HTERT RPE-1 (cell line): ENCODE data around the gene TRPM2.

Experiments used
- in situ Hi-C: fragments of 300-500 bp; cut with MboI; formaldehyde crosslinking; loops from 4 replicates; pipeline ENCODE4 v1.14.3; 2020; ENCODE audit warnings: low sequenced_read_pairs

TRPM2 gene

GRCh38 chr21:44439211-44439600, 85.8 kb downstream of the TRPM2 start:
- in situ Hi-C loops: no loop called here

GRCh38 chr21:44440241-44441040, 87.0 kb downstream of the TRPM2 start:
- in situ Hi-C loops: no loop called here

- in situ Hi-C loops: no loop called here
Observed at GRCh38 chr21:44441041-44441400, 87.6 kb downstream of the TRPM2 start.

- in situ Hi-C loops: no loop called here
Observed at GRCh38 chr21:44441581-44442265, 88.3 kb downstream of the TRPM2 start.

- in situ Hi-C loops: no loop called here
Observed at GRCh38 chr21:44442266-44443125, 89.1 kb downstream of the TRPM2 start.

GRCh38 chr21:44443291-44443890, 90.0 kb downstream of the TRPM2 start:
- in situ Hi-C loops: no loop called here

- in situ Hi-C loops: no loop called here
Observed at GRCh38 chr21:44443891-44444285, 90.5 kb downstream of the TRPM2 start.

- in situ Hi-C loops: no loop called here
Observed at GRCh38 chr21:44444286-44444931, 91.0 kb downstream of the TRPM2 start.

- in situ Hi-C loops: no loop called here
Observed at GRCh38 chr21:44445145-44445812, 91.9 kb downstream of the TRPM2 start.

GRCh38 chr21:44448651-44449131, 95.3 kb downstream of the TRPM2 start:
- in situ Hi-C loops: no loop called here

GRCh38 chr21:44449473-44450363, 96.3 kb downstream of the TRPM2 start:
- in situ Hi-C loops: no loop called here

- in situ Hi-C loops: no loop called here
Observed at GRCh38 chr21:44450402-44450801, 97.0 kb downstream of the TRPM2 start.

GRCh38 chr21:44450999-44451398, 97.6 kb downstream of the TRPM2 start:
- in situ Hi-C loops: no loop called here

- in situ Hi-C loops: no loop called here
Observed at GRCh38 chr21:44453120-44453519, 99.7 kb downstream of the TRPM2 start.

GRCh38 chr21:44454058-44454457, 100.6 kb downstream of the TRPM2 start:
- in situ Hi-C loops: no loop called here

GRCh38 chr21:44454747-44455523, 101.5 kb downstream of the TRPM2 start, which contains the start of gene LRRC3:
Gene LRRC3, plus strand, starts transcription at chr21:44455510. Its CDS starts 1,135 bp downstream, at chr21:44456645.
- in situ Hi-C loops: no loop called here

GRCh38 chr21:44455524-44456213, 102.2 kb downstream of the TRPM2 start:
- in situ Hi-C loops: no loop called here
